Measurements from ENCODE around the gene NAA35.
"Not testable (repeated sequence)": the region's sequence is repeated elsewhere in the genome, so short reads cannot be mapped to it uniquely, and the experiment has no call there.

Gene NAA35

GRCh38 chr9:86020731-86021130 is 79.8 kb downstream of the NAA35 start:
- FAIRE-seq (no peak), DNase-seq (ENCODE audit: extremely low spot score, insufficient read length, low read depth) (no peak)

GRCh38 chr9:86021166-86021565 is 80.2 kb downstream of the NAA35 start:
- FAIRE-seq = no peak
- DNase-seq (ENCODE audit: extremely low spot score, insufficient read length, low read depth) = no peak

GRCh38 chr9:86022687-86023266 is 81.8 kb downstream of the NAA35 start:
- no peak for DNase-seq (ENCODE audit: extremely low spot score, insufficient read length, low read depth)
- FAIRE-seq = no peak

- DNase-seq (ENCODE audit: extremely low spot score, insufficient read length, low read depth) = no peak
- no peak for FAIRE-seq
Observed at GRCh38 chr9:86027767-86028166, 86.8 kb downstream of the NAA35 start.

GRCh38 chr9:86034863-86035734 is 94.2 kb downstream of the NAA35 start:
- no peak for FAIRE-seq
- no peak for DNase-seq (ENCODE audit: extremely low spot score, insufficient read length, low read depth)

GRCh38 chr9:86035827-86036440 is 95.0 kb downstream of the NAA35 start:
- FAIRE-seq = no peak
- DNase-seq (ENCODE audit: extremely low spot score, insufficient read length, low read depth) = no peak

GRCh38 chr9:86036555-86036954 is 95.6 kb downstream of the NAA35 start:
- DNase-seq (ENCODE audit: extremely low spot score, insufficient read length, low read depth) (no peak), FAIRE-seq (no peak)

- no peak for DNase-seq (ENCODE audit: extremely low spot score, insufficient read length, low read depth)
- FAIRE-seq = no peak
Observed at GRCh38 chr9:86039991-86040860, 99.3 kb downstream of the NAA35 start.

- FAIRE-seq = no peak
Observed at GRCh38 chr9:86040861-86041155, 99.9 kb downstream of the NAA35 start.

GRCh38 chr9:86041311-86041741 is 100.4 kb downstream of the NAA35 start:
- DNase-seq (ENCODE audit: extremely low spot score, insufficient read length, low read depth) (no peak), FAIRE-seq (no peak)

More at GRCh38 chr9:86040861-86041155, 99.9 kb downstream of the NAA35 start:
- DNase-seq (ENCODE audit: extremely low spot score, insufficient read length, low read depth) = no peak

- DNase-seq (ENCODE audit: extremely low spot score, insufficient read length, low read depth) (no peak), FAIRE-seq (no peak)
Observed at GRCh38 chr9:86042199-86042978, 101.4 kb downstream of the NAA35 start.

GRCh38 chr9:86043586-86043985 is 102.6 kb downstream of the NAA35 start:
- DNase-seq (ENCODE audit: extremely low spot score, insufficient read length, low read depth) = no peak
- no peak for FAIRE-seq

- no peak for DNase-seq (ENCODE audit: extremely low spot score, insufficient read length, low read depth)
- FAIRE-seq = no peak
Observed at GRCh38 chr9:86043999-86044398, 103.1 kb downstream of the NAA35 start.

- FAIRE-seq = no peak
Observed at GRCh38 chr9:86045654-86046053, 104.7 kb downstream of the NAA35 start.

GRCh38 chr9:86046071-86046636 is 105.2 kb downstream of the NAA35 start:
- FAIRE-seq (no peak), DNase-seq (ENCODE audit: extremely low spot score, insufficient read length, low read depth) (no peak)

More at GRCh38 chr9:86045654-86046053, 104.7 kb downstream of the NAA35 start:
- no peak for DNase-seq (ENCODE audit: extremely low spot score, insufficient read length, low read depth)

- no peak for DNase-seq (ENCODE audit: extremely low spot score, insufficient read length, low read depth)
- no peak for FAIRE-seq
Observed at GRCh38 chr9:86046930-86047341, 106.0 kb downstream of the NAA35 start.

GRCh38 chr9:86047361-86047760 is 106.4 kb downstream of the NAA35 start:
- no peak for DNase-seq (ENCODE audit: extremely low spot score, insufficient read length, low read depth)
- FAIRE-seq = no peak

- FAIRE-seq; DNase-seq (ENCODE audit: extremely low spot score, insufficient read length, low read depth): not testable (repeated sequence)
Observed at GRCh38 chr9:86048018-86048742, 107.2 kb downstream of the NAA35 start.

Measured in GM18507 (cell line).